ENCODE measurements around the gene ARHGDIG. TPM values are rescaled to one million over a fixed set of nuclear protein-coding genes. Genes with fewer than 3 reads are reported as not detected.

The ARHGDIG gene
- total and polyA plus RNA-seq, 9 of the 15 experiments (the other 6 are each of a cell fraction or from before 2014, with no cell fraction given) = 0.36 to 2.5 (median 0.64) TPM; not detected in 2

DNA sequence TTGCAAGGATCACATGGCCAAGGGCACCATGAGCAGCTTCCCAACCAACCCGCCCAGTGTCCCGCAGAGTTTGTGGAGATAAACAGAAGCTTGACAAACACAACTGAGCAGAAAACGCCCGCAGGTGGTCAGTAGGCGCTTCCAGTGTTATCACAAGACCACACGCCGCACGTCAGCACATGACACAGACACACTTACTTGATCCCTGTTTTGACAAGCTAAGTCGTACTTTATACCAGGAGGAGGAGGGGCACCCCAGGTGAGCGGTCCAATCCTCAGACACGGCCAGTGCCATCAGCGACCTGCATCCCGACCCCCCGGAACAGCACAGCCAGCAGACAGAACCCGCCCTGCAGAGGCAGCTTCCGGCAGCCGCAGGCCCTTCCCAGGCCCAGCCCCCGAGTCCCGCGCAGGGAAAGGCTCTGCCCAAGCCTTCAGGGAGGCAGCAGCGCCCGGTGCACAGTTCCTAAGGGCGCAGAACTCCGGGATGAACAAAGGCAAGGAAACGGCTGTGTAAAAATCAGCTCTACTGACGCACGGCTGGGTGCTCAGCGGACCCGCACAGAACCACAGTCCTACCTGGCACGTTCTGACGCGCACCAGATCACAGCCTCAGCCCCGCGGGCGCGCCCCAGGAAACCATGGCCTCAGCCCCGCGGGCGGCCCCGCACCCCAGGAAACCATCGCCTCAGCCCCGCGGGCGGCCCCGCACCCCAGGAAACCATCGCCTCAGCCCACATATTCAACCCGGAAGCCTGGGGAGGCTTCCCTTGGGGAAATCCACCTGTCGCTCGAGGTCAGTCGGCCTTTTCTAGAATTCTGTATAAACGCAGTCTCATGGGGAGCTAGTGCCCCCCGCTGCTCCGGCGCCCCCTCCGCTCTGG lies 44.3 kb downstream of the ARHGDIG start (continued):
- TF ChIP-seq ZNF436 (CRISPR knock-in tag; IDR thresholded peaks at IDR 0.05) = no peak
- TF ChIP-seq ZNF584 (CRISPR knock-in tag; IDR thresholded peaks at IDR 0.05; ENCODE audit: low read depth) = no peak
- TF ChIP-seq KDM2B (CRISPR knock-in tag; IDR thresholded peaks at IDR 0.05) = no peak
- TF ChIP-seq SNRNP70 (optimal IDR thresholded peaks at IDR 0.05; ENCODE audit: low read depth, low read length) = no peak
- peak; percentile 39 for TF ChIP-seq PCBP1 (IDR thresholded peaks at IDR 0.05; ENCODE audit: low read depth, low read length, poor library complexity, severe bottlenecking)
- no peak for TF ChIP-seq C11orf30 (IDR thresholded peaks at IDR 0.05; ENCODE audit: low read depth)
- TF ChIP-seq TCF15 (CRISPR knock-in tag; IDR thresholded peaks at IDR 0.05) = no peak
- no peak for TF ChIP-seq ATF3 (IDR thresholded peaks at IDR 0.05)
- TF ChIP-seq ATF3 (CRISPR knock-in tag; conservative IDR thresholded peaks at IDR 0.05) = no peak
- TF ChIP-seq TEAD1 (CRISPR knock-in tag; IDR thresholded peaks at IDR 0.05) = no peak
- peak; percentile 90 for TF ChIP-seq TCF3 (CRISPR knock-in tag; IDR thresholded peaks at IDR 0.05)
- TF ChIP-seq HNRNPH1 (optimal IDR thresholded peaks at IDR 0.05; ENCODE audit: low read depth, low read length) = no peak
- no peak for TF ChIP-seq EWSR1 (IDR thresholded peaks at IDR 0.05; ENCODE audit: borderline replicate concordance, low read depth, partially characterized antibody)
- TF ChIP-seq GABPB1 (CRISPR knock-in tag; IDR thresholded peaks at IDR 0.05) = peak; percentile 20; the same call in 1 of the 2 replicates
- TF ChIP-seq ZNF174 (CRISPR knock-in tag; IDR thresholded peaks at IDR 0.05) = no peak
- TF ChIP-seq MAZ (CRISPR knock-in tag; conservative IDR thresholded peaks at IDR 0.05 in 1 of 2, IDR thresholded peaks at IDR 0.05 in 1 of 2) = peak; percentile 44 to 73
- peak; percentile 86 for TF ChIP-seq HDAC2 (IDR thresholded peaks at IDR 0.05)
- no peak for TF ChIP-seq BACH1 (tag; IDR thresholded peaks at IDR 0.05)
- TF ChIP-seq GATAD2B (IDR thresholded peaks at IDR 0.05; ENCODE audit: borderline replicate concordance) = no peak
- TF ChIP-seq ZBTB8A (IDR thresholded peaks at IDR 0.05; ENCODE audit: partially characterized antibody) = no peak
- TF ChIP-seq DPF2 (IDR thresholded peaks at IDR 0.05) = peak; percentile 91
- TF ChIP-seq ZNF12 (CRISPR knock-in tag; IDR thresholded peaks at IDR 0.05) = no peak
- TF ChIP-seq ZNF764 (CRISPR knock-in tag; IDR thresholded peaks at IDR 0.05; ENCODE audit: low read depth) = no peak
- no peak for TF ChIP-seq ZFPM2 (CRISPR knock-in tag; IDR thresholded peaks at IDR 0.05)
